ENCODE measurements around the gene PXMP4.

GRCh38 chr20:33656783-33657703 lies 63.1 kb downstream of the PXMP4 start:
- TF ChIP-seq CTCF (conservative IDR thresholded peaks at IDR 0.05) (no peak), EZH2 (IDR thresholded peaks at IDR 0.05; ENCODE audit: low read depth) (no peak)

Data from PC-9 (cell line).